Hypothalamus (tissue), 51 donors: ENCODE results near the gene LAMC1.

Experiments used
- DNase-seq, 51 donors: peaks; one replicate each; lab custom pipeline; 2025; lab: John Stamatoyannopoulos, UW

LAMC1 gene

GRCh38 chr1:183019860-183020259 is 3.4 kb upstream of the LAMC1 start:
- DNase-seq = no peak

GRCh38 chr1:183021405-183022201 is 1.6 kb upstream of the LAMC1 start:
- DNase-seq = no peak

- peak in 44 of 51 donors; percentile 9 to 77 (median 54) for DNase-seq
Measured at GRCh38 chr1:183022202-183023145, 746 bp upstream of the LAMC1 start.

GRCh38 chr1:183023601-183024316 is 539 bp downstream of the LAMC1 start:
- DNase-seq = peak in 38 of 51 donors; percentile 2 to 71 (median 30)

GRCh38 chr1:183024317-183025009 is 1.2 kb downstream of the LAMC1 start:
- peak in 1 of 51 donors; percentile 22 for DNase-seq

- DNase-seq = peak in 1 of 51 donors; percentile 22
Measured at GRCh38 chr1:183025010-183025337, 1.8 kb downstream of the LAMC1 start.

- no peak for DNase-seq
Measured at GRCh38 chr1:183025782-183026774, 2.9 kb downstream of the LAMC1 start.

GRCh38 chr1:183027031-183027430 is 3.8 kb downstream of the LAMC1 start:
- no peak for DNase-seq

GRCh38 chr1:183027791-183028190 is 4.6 kb downstream of the LAMC1 start:
- DNase-seq = no peak

- DNase-seq = no peak
Measured at GRCh38 chr1:183029591-183030000, 6.4 kb downstream of the LAMC1 start.

GRCh38 chr1:183030053-183030452 is 6.8 kb downstream of the LAMC1 start:
- no peak for DNase-seq

- DNase-seq = no peak
Measured at GRCh38 chr1:183032122-183032921, 9.1 kb downstream of the LAMC1 start.

GRCh38 chr1:183033205-183033604 is 10.0 kb downstream of the LAMC1 start:
- DNase-seq = no peak

- no peak for DNase-seq
Measured at GRCh38 chr1:183034682-183035081, 11.5 kb downstream of the LAMC1 start.

GRCh38 chr1:183038333-183038866 is 15.2 kb downstream of the LAMC1 start:
- no peak for DNase-seq

GRCh38 chr1:183038913-183039312 is 15.7 kb downstream of the LAMC1 start:
- no peak for DNase-seq

- DNase-seq = no peak
Measured at GRCh38 chr1:183039330-183039729, 16.1 kb downstream of the LAMC1 start.

GRCh38 chr1:183039985-183040447 is 16.8 kb downstream of the LAMC1 start:
- DNase-seq = peak in 2 of 51 donors; percentile 7 to 21
